Left colon (tissue), 2 donors: Measurements from ENCODE around the gene C12orf60. TPM values are rescaled to one million over a fixed set of nuclear protein-coding genes. Genes with fewer than 3 reads are reported as not detected.

ENCODE experiments used
- ATAC-seq: fragments of 200-7000 bp; cut with Tn5 transposase; one replicate; pipeline ENCODE4 v1.9.1; 2020; ENCODE audit warnings: mild to moderate bottlenecking, moderate library complexity
- DNase-seq, 2 donors: peaks; one replicate each; pipeline ENCODE4 v3.0.0-alpha.2; 2020
- intact Hi-C, 2 donors: fragments of 100-400 bp; cut with DNase I in 1 of 2; cut with micrococcal nuclease in 1 of 2; formaldehyde crosslinking; loops; one replicate each; pipeline versions ENCODE4 v1.11.2 to v1.14.0; 2022; cut with DNase I, micrococcal nuclease
- total RNA-seq, 2 donors: library from RNA; stranded (reverse); fragmentation: NEBNext Ultra II Directional; extraction: Animal tissue kit (Norgen Biotek cat#: 25700); gene quantifications; one replicate each; pipeline ENCODE4 v1.2.1, GENCODE V29; 2021
- donor health status: DM: no; HTN: no; CAD: no.
- donor health status: DM: yes; HTN: yes; CAD: no.

Gene C12orf60
- total RNA-seq, 2 donors from 2014 or later: 0.31 to 0.89 TPM

- intact Hi-C loops: no loop called here
- no peak for ATAC-seq
- no peak for DNase-seq
Observed at GRCh38 chr12:14850929-14851663, 47.6 kb downstream of the C12orf60 start.

DNA sequence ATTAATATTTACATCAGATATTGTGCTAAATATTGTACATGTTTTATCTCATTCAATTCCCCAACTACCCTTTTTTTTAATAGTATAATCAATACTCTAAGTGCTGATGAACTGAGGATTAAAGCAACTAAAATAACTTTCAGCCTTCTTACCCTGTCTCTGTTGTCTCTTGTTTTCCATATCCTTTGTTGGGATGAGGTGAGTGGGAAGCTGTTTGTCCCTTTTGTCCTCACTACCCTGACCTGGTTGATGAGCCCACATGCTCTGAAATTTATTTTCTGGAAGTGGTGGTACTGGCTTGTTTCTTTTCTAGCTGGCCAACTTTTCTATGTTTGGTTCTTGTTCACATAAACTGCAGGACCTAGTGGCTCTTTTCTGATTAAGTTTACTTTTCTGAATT is 49.4 kb downstream of the C12orf60 start:
- DNase-seq (no peak), ATAC-seq (no peak)
- intact Hi-C loops: loop anchor here in 1 of 2 donors (2.0 kb wide), 1 partner anchor 414 kb away; no protein-coding TSS in a partner anchor

GRCh38 chr12:14853961-14854360 is 50.5 kb downstream of the C12orf60 start:
- intact Hi-C loops: loop anchor here in 1 of 2 donors (2.0 kb wide), 1 partner anchor 413 kb away; no protein-coding TSS in a partner anchor
- DNase-seq (no peak), ATAC-seq (no peak)

- ATAC-seq: no peak
- intact Hi-C loops: no loop called here
Observed at GRCh38 chr12:14854586-14855183, 51.2 kb downstream of the C12orf60 start.

GRCh38 chr12:14858513-14858912 is 55.0 kb downstream of the C12orf60 start:
- intact Hi-C loops: no loop called here
- DNase-seq: no peak
- no peak for ATAC-seq

More at GRCh38 chr12:14854586-14855183, 51.2 kb downstream of the C12orf60 start:
- DNase-seq: no peak

DNA sequence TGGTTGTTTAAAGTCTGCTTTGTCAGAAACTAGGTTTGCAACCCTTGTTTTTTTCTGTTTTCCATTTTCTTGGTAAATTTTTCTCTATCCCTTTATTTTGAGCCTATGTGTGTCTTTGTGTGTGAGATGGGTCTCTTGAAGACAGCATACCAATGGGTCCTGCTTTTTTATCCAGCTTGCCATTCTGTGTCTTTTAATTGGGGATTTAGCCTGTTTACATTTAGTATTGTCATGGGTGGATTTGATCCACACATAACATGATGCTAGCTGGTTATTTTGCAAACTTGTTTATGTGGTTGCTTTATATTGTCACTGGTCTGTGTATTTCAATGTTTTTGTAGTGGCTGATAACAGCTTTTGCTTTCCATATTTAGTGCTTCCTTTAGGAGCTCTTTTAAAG is 57.0 kb downstream of the C12orf60 start:
- intact Hi-C loops: no loop called here
- DNase-seq (no peak), ATAC-seq (no peak)

- intact Hi-C loops: no loop called here
- DNase-seq (no peak), ATAC-seq (no peak)
Observed at GRCh38 chr12:14868916-14869506, 65.5 kb downstream of the C12orf60 start.

DNA sequence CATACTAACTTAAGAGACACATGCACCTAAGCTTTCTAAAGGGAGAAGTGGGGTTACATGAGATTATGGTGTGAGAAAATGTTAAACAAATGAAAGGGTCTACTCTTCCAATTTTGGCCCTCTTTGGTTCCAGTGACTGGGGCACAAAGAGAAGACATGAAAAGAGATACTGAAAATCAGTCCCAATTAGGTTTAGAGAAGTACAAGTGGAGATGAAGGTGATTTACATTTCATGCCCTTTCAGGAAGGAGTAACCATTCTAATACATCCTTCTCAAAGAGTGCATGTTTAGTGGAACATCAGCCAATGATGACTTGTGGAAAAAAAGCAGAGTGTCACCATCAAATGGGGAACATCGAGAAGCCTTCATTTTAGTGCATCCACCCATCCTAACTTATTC is 67.8 kb downstream of the C12orf60 start:
- ATAC-seq (no peak), DNase-seq (no peak)
- intact Hi-C loops: no loop called here

DNA sequence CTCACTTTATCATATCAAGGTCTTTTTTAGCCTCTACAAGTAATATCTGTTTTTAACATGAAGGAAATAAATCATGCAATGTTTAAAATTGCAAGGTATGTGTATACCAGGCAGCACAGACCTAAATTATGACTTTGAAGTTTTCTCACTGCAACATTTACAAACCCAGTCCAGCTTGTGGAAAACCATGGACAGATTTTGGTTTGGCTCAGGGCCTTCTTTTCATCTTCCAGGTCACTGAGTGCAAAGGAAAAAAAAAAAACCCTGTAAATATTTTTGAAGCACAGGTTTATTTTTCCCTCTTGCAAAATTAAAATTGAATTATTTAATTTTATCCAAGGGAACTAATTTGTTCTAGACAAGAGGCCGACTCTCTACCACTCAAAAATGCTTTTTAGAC is 68.4 kb downstream of the C12orf60 start:
- ATAC-seq: no peak
- intact Hi-C loops: no loop called here
- DNase-seq: no peak

GRCh38 chr12:14873440-14874185 is 70.1 kb downstream of the C12orf60 start:
- intact Hi-C loops: no loop called here
- ATAC-seq: no peak
- DNase-seq: no peak

Other genes starting within 250 kb of the C12orf60 start
- 10 to 100 TPM; 58.0 to 65.5 TPM for gene PLBD1, start 235.8 kb upstream of the C12orf60 start, total RNA-seq
- gene GUCY2C, start 107.1 kb upstream of the C12orf60 start, total RNA-seq: 10 to 100 TPM; 75.0 to 82.8 TPM
- 10 to 100 TPM; 38.0 to 44.1 TPM for gene WBP11, start 192 bp upstream of the C12orf60 start, total RNA-seq
- not detected for gene SMCO3, start 10.5 kb downstream of the C12orf60 start, total RNA-seq
- gene ART4, start 39.9 kb downstream of the C12orf60 start, total RNA-seq: under 1 TPM; 0.20 to 0.21 TPM
- 100 to 1,000 TPM in 1 of 2 donors, 10 to 100 TPM in 1; 77.0 to 248 TPM for gene MGP, start 82.2 kb downstream of the C12orf60 start, total RNA-seq
- 1 to 10 TPM; 1.0 to 3.3 TPM for gene ERP27, start 134.9 kb downstream of the C12orf60 start, total RNA-seq
- 10 to 100 TPM; 23.5 to 38.5 TPM for gene ARHGDIB, start 157.9 kb downstream of the C12orf60 start, total RNA-seq
- not detected for gene PDE6H, start 169.4 kb downstream of the C12orf60 start, total RNA-seq